Hematopoietic multipotent progenitor cell (in vitro differentiated cells): ENCODE measurements around the gene ARHGAP22. TPM values are rescaled to one million over a fixed set of nuclear protein-coding genes. Genes with fewer than 3 reads are reported as not detected.

Experiments used
- DNase-seq, 3 donors: peaks; one replicate each; pipeline ENCODE4 v3.0.0-alpha.2; 2011 to 2015; ENCODE audit warnings: low read depth in 2 of 3, low spot score in 2 of 3
- total RNA-seq: library from RNA; depleted of rRNA; stranded (reverse); fragments of >200 nt; gene quantifications from one replicate; pipeline ENCODE4 v1.2.3, GENCODE V29; 2012

Gene ARHGAP22
- total RNA-seq, 1 donor = 67.3 TPM

- DNase-seq = no peak
Observed at GRCh38 chr10:48517482-48517881, 87.4 kb downstream of the ARHGAP22 start.

DNA sequence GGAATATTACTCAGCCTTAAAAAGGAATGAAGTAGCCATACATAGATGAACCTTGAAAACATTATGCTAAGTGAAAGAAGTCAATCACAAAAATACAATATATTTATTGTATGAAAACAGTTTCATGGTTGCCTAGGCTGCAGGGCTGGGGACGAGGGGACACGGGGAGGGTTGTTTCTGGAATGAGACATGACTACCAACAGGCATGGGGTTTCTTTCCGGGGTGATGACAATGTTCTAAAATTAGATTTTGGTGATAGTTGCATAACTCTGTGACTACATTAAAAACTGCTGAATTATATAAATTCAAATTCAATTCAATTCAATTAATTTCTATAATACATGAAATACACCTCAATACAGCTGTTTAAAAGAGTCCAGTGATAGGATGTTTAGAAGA is 88.0 kb downstream of the ARHGAP22 start:
- DNase-seq = no peak

- DNase-seq = no peak
Observed at GRCh38 chr10:48514916-48515315, 90.0 kb downstream of the ARHGAP22 start.

- DNase-seq = peak in 1 of 3 donors; percentile 70
Observed at GRCh38 chr10:48514255-48514654, 90.6 kb downstream of the ARHGAP22 start.

DNA sequence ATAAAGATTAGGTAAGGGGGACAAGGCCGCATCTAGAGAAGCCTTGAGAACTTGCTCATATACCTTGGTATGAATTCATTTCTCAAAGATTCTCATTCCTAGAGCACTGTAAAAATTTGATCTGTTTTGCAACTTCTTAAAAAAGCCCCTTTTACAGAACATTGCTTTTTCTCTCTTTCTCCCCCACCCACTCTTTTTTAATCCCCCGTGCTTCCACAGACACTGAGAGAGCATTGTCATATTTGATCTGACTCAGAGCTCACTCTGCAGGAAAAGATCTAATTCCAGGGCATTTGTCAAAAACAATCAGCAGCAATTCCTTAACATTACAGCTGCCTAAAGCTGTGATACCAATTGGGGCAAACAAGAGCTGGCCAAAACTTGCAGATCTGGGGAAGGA is 92.0 kb downstream of the ARHGAP22 start:
- DNase-seq = no peak

- peak in 1 of 3 donors; percentile 68 for DNase-seq
Observed at GRCh38 chr10:48511875-48512231, 93.0 kb downstream of the ARHGAP22 start.

DNA sequence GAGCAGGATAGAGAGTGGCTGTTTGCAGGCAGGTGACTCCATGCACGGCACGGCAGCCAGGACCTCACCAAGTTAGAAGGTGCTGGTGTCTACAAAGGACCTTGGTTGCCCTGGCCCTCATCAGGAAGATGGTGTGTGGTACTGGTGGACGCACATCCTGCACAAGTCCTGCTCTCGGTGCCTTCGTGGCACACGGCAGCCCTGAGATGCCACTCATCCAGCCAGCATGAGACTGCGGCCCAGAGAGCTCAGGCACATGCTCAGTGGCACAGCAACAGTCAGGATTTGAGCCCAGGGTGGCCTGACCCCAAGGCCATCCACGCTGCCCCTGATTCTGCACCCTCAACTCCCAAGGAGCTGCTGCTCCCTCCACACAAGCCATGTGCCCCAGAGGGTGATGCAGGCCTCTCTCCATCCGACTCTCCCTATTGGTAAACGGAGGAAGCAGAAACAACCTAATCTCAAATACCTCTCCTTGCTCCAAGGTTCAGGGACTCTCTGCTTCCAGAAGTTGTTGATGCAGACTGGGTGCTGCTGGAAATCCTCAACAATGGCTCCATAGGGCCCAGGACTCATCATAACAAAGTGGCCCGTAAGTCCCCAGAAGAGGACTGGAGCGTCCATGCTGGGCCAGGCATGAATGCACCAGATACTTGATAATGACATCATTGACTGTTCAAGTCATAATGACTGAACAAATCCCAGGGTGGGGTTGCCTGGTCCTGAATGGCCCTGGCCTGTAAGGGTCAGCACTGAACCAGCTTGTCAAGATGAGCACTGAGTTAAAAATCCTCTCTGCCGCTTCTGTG is 93.6 kb downstream of the ARHGAP22 start:
- DNase-seq = no peak

DNA sequence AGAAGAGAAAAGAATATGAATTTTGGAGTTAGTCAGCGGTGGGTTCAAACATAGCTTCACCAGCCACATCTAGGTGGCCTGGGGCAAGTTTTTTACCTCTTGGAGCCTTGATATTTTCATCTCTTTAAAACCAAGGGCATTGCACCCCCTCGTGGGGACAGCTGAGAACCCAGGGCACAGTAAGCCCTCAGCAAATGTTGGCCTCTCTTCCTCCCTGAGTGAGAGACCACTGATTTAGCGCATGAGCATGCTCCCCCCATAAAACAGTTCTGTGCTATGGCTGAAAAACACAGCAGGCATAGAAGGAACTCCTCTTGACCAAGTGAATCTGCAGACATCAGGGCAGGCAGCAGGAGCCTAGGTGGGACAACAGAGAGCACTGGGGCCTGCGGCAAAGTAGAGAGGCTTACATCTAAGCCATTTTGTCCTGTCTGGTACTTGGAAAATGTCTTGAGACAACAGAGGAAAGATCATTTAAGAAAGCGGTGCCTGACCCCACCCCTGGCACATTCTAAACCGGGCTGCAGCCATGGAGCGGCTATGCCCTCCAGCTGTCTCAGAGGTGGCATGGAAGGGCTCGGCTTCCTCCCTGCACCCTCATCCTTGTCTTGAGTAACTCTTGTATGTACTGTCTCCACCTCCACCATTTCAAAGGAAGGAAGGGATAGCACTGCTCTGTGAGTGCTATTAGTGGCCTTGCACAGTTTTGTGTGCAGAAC is 94.7 kb downstream of the ARHGAP22 start:
- peak in 1 of 3 donors; percentile 81 for DNase-seq

DNA sequence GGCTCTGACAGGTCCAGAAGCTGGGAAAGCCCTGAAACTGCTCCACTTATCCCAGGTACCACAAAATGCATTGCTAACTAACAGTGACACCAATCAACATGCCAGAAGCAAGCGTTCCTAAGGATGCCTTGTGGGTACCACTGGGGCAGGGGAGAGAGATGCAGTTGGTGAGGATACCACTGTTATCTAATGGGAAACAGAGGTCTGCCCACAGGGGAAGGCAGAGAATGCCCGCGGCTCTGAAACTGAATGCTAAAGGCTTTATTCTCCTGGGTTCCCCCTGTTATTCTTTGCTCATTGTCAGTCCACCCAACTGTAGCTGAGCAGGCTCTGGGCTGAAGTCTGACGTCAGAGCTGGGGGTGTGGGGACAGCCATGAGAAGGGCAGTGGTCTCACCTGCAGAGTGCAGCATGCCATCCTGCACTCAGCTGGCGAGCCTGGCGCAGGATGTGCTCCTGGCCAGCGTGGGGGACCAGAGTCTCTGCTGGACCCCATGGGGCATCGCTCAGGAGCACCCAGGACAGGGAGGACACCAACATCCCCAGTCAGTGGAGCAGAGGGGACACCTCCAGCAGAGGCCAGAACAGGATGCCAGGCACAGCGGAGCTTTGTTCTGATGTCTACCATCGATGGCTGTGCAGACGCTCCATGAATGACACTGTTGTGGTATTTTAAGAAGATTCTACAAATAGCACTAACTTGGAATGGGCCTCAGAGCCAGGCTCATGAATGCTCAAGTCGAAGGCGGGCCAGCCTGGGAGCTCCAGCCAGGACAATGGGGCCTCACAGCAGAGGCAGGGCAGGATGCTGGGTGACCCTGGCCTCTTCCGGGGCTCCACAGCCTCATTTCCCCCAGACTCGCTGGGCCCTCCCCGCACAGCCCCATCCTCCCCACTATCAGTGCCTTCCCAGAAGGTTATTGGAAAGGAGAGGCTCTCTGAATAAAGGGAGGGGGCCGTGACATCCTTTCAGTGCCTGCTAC is 95.8 kb downstream of the ARHGAP22 start:
- DNase-seq = peak in 1 of 3 donors; percentile 48

GRCh38 chr10:48507933-48508790 is 96.7 kb downstream of the ARHGAP22 start:
- no peak for DNase-seq

GRCh38 chr10:48507494-48507893 is 97.4 kb downstream of the ARHGAP22 start:
- DNase-seq = no peak

- DNase-seq = peak in 1 of 3 donors; percentile 70
Observed at GRCh38 chr10:48506147-48506917, 98.5 kb downstream of the ARHGAP22 start.

- peak in 2 of 3 donors; percentile 67 to 73 for DNase-seq
Observed at GRCh38 chr10:48505394-48506112, 99.3 kb downstream of the ARHGAP22 start.

DNA sequence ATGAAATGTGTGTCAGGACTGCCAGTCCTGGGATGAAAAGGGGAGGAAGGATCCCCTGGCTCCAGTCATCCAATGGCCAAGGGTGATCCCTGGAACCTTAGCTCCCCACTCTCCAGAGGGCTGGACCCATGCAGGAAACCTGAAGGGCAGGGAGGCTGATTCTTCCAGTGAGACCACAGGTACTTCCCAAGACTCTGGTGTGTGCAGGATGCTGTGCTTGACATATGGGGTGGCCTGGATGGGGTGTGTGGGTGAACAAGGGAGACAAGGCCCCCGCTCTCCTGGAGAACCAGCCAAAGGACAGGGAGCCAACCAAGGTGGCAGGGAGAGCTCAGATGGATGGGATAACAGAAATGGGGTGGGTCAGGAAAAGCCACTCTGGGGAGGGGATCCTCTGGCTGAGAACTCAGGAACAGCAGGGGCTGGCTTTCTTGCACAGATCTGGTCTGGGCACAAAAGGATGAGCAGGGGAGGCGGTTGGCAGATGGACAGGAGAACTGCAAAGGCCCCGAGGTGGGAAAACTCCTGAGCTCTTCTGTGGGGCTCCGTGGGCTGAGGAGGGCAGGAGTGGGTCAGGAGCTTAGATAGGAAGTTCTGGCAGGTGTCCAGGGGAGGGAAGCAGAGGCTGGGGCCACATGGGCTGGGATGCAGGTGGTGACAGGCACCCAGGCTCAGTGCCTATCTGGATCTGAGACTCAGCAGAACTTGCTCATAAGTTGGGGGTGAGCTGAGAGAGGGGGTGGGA is 100.6 kb downstream of the ARHGAP22 start:
- DNase-seq = no peak

DNA sequence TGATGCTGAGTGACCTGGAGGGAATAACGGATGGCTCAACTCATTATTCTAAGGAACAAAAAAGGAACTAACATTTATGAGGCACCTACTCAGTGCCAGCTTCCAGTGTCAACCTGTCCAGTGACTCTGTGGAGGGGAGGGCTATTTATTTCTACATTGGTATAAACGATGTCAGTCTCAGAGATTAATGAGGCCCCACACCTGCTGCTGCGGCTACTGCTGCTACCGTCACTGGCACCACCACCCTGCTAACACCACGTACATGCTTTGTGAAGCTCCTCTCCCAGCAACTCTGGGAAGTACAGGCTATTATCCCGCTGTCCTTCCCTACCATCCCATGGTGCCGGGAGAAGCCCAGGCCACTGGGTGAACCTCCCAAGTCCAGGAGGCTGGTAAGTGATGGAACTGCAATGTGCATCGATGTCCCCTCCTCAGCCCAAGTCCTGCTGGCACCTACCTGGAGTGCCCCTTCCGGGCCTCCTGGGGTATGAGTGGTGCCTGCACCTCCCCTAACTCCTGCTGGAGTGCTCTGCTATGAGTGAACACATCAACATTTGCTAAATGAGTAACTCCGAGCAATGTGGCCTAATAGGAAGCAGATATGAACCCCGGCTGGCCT is 101.5 kb downstream of the ARHGAP22 start:
- DNase-seq = no peak

DNA sequence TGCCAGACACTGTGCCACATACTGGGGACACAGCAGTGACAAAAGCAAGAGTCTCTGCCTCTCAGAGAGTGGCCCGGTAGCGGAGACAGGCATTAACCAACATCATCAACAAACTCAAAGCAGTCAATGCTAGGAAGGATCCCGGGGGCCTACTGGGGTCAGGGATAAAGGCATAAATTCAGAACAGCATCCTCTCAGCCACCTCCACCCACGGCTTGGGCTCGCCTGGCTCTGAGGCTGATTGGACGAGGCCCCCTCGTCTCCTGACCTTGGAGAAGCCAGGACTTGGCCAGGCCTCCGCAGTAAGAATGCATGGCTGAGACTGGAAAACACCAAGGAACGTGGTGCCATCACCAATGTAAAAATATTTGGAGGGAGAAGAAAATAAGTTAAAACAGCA is 102.1 kb downstream of the ARHGAP22 start:
- DNase-seq = no peak
